Measurements from ENCODE around the gene HOXB13.
A peak's percentile ranks its signal among the peaks of the same experiment; 100 is the strongest.

The HOXB13 gene

DNA sequence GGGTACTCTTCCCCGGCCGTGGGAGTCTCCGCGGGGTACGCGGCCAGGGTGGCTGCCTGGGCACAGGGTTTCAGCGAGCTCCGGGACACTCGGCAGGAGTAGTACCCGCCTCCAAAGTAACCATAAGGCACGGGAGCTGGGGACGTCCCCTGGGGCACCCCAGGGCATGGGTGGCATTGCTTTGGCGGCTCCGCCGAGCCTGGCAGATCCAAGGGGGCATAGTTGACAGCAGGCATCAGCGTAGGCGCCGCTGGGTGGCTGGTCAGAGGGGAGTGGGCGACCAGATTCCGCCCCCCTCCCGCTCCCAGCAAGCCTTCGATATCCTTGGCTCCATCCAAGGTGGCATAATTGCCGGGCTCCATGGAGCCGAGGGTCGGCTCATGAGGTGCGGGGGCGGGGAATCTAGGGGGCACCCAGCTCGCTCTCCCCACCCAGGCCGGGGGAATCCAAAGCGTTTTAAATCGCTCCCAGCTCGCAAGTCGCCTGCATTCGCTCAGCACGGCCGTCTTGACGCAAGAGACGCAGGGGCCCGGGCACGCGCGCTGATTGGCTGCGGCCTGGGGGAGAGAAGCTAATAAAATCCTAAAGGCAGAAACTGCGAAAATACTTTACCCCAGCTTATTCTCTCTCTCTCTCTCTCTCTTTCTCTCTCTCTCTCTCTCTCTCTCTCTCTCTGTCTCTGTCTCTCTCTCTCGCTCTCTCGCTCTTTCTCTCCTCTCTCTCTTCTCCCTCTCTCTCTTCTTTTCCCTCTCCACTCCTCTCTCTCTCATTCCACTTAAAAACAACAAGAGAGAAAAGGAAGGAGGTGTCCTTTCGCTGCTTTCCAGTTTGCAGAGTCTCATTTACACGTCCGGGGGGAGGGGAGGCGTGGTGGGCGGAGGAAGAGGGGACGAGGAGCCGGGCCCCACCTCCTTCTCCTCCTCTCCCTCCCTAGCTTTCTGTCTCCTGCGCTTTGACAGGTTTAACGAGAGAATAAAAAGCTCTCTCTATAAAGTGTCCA, at the start of gene HOXB13:
Gene HOXB13, minus strand, starts transcription at position 519 of the 1,000 bp plus-strand sequence. Its CDS starts 157 bp downstream, at position 362.
- no peak for DNase-seq

DNA sequence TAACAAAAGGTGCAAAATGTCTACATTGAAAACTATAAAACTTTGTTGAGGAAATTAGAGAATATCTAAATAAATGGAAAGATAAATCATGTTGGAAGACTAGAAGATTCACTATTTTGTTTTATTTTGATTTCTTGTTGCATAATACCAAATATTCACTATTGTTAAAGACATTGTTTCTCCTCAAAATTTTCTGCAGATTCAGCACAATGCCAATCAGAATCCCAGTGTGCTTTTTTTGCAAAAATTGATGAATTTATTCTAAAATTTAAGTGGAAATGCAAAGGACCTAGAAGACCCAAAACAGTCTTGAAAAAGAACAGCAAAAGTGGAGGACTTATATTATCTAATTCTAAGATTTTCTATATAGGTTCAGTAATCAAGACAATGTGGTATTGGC, 48.1 kb upstream of the HOXB13 start:
- no peak for DNase-seq

DNA sequence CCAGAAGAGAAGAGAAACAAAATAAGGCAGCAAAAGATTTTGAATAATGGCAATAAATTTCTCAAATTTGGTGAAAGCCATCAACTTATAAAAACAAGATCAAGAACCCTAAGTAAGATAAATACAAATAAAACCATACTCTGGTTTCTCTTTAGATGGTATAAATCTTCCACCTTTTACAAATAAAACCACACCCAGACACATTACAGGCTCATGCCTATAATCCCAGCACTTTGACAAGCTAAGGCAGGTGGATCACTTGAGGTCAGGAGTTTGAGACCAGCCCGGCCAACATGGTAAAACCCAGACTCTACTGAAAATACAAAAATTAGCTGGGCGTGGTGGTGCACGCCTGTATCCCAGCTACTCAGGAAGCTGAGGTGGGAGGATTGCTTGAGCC, 44.7 kb upstream of the HOXB13 start:
- DNase-seq: no peak

DNA sequence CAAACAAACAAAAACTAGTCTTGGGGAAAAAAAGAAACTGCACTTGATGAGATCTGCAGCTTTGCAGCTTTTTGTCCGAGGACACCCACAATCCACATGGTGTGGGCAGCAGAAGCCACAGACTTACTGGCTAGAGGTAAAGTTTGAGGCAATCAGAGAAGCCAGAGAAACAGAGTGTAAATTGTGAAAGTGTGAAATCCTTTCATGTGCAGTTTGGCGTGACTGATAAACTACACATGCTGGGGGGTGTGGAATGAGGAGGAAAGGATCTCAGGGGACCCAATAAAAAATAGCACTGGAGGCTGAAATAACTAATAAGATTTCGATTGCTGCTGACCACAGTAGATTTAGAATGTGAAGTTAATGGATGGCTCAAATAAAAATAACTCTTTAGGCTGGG, 42.4 kb upstream of the HOXB13 start:
- no peak for DNase-seq

DNA sequence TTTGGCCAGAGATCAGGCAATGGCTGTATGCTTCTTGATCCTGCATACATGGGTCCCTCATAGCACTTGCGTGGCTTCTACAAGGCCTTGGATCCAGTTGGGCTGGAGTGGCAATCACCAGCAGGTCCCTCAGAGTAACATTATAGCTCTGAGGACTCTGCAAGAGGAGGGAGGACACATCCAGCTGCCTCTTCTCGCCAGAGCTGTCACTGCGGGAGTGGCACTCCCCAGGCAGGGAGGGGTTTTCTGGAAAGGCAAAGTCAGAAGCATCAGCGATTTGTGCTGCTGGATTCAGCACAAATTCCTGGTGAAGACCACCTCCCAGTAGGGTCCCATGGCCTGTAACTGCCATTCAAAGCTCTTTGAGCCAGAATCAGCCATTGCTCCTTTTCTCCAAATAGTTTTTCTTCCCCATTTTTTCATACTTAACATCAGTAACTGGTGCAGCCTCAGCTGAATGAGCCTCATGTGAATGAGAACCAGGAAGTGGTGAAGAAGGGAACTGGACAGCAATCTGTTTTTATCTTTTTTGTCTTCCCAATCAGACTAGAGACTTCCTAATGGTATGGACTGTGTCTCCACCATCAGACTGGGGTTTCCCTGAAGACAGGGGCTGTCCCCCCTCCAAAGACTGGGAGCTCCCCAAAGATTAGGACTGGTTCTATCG, 40.6 kb upstream of the HOXB13 start:
- no peak for DNase-seq

DNA sequence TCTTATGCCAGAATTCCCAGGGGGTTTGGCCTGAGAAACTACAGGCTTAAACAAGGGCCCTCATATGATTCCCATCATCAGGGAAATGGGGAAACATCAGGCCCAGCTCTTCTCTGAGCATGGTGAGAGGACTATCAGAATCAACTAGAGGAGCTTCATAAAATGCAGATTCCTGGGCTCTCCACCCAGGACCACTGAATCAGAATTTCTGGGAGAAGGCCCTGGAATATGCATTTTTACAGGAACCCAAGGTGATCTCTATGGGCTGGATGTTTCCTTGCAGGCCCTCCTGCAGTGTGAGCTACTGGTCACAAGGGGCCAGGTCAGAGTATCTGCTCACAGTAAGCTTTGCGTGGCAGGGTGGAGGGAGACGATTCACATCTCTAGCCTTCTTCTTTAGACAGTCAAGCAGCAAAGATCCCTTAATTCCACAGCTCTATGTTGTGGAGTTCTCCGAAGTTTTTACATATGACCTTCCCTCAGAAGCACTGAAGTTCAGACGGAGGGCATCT, 38.8 kb upstream of the HOXB13 start:
- no peak for DNase-seq

DNA sequence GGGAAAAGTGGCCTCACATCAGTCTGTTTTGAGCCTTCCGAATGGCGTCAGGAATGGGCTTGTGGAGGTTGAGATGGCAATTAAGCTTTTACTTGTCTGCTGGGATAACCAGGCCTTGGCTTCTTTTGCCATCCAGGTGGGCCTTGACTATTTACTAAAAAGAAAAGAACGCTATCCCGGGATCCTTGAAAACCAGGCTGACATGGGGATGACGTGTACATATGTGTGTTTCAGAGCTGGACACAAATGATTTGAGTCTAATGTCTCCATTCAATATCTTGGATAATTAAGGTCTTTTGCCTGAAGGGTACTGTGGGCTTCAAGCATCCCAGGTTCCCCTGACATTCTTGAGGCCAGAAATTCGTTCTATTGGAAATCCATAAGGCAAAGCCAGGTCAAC, 32.6 kb upstream of the HOXB13 start:
- DNase-seq: no peak

DNA sequence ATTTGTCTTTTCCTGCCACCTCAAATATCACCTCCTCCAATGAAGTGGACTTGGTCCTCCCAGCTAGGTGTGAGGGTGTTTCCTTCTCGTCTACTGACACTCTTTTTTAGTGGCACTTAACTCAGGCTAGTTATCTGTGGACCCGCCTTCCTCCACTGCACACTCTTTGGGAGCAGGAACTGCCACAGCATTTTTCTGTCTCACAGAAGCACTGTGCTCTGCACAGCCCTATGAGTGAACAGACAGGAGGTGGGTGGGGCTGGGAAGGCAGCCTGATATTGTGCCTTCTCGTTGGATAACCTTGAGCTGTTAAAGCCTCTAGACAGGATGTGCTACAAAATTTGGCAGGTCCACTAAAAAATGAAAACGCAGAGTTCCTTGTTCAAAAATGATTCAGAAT, 31.9 kb upstream of the HOXB13 start:
- DNase-seq: no peak

DNA sequence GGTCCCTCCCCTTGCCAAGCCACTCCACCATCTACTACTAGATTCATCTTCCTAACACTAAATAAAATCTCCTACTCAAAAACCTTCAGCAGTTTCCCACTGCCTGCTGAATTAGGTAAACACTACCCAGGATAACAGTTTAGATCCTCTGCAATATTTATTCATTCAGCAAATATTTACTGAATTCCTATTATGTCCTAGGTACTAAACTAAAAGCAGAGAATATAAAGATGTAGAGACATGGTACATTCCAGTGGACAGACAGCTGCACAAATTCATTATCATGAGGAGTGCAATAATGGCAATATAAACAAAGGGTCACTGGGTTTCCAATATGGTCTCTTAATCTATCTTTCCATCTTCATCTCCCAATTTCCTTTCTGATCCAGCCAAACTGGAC, 30.7 kb upstream of the HOXB13 start:
- DNase-seq: no peak

DNA sequence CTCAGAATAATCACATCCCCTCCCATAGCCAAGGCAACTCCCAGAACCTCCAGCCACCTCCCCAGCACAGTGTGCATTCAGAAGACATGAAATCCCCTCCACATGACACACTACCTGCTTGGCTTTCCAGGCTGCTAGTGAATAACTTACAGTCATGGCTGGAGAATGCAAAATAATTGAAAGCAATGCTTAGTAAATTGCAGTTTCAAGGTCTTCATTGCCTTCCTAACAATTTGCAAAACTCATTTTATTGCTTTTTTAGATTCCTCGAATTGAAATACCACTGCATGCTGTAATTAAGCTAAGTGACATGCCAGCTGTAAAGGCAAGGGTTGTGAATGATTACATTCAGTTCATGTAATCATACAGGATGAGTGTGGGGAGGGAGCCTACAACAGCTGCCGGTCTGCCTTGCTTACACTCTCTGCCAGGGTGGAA, 29.0 kb upstream of the HOXB13 start:
- DNase-seq: no peak

DNA sequence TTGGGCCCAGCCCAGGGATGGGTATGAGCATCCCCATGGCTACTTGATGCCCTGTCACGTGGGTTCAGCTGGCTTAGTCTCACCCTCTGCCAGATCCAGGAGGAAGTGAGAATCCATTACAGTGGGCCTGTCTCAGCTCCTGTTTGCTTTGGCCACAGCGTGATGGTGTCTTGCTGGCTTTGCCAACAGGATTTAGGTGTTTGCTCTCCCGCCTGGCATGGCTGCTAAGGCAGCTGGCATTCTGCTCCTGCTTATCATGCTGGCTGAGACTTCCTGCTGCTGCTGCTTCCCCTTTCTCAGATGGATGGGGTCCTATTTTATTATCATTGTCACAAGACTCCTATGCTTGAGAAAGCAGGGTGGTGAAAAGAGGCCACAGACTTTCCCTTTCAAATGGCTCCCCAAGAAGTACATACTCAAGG, 28.3 kb upstream of the HOXB13 start:
- no peak for DNase-seq

DNA sequence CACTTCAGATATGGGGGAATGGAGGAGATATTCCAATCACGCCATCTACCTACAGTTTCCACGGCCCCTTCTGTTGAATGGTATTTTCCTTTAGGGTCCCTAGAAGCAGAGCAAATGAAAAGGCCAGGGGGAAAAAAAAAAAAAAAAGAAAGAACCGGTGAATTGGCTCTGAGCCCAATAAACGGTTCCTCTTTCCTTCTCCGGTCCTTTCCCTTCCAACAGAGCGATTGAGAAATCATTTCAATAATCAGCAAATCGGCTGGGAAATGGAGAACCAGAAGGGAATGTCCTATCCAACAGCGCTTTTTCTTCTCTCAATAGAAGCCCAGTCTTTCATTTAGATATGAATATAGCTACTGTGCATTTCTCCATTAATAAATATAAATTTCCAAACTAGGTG, 26.8 kb upstream of the HOXB13 start:
- no peak for DNase-seq

DNA sequence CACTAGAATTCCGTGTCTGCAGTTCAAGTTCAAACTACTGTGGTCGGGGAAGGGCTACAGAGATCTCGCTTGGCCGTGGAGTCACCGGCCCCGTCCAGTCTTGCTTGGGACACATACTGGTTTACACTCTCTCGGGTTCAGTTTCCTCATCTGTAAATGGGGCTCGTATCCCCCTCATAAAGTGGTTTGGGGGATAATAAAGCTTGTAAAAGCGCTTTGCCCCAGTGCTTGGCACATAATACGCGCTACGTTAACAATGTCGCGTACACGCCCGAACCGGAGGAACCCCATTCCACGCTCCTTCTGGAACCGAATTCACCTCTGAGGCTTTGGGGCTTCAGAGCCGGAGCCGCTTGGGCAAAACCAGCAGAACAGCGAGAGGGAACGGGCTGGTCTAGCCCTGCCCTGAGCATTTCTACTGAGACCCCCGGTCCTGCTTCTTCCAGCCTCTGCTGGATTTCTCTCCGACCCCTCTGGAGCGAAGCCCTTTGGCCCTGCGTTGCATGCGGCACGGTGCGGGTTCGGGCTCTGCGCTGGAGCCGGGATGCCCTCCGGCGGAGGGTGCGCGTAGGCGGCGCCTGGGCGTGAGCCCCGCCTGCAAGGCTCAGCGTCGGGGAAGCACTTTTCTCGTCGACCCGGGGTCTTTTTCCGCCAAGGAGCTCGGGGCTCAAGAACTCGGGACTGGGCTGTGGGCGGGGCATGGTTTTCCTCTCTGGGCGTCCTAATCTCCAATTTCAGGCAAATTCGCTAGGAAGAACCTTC, 26.1 kb upstream of the HOXB13 start:
- DNase-seq: no peak

DNA sequence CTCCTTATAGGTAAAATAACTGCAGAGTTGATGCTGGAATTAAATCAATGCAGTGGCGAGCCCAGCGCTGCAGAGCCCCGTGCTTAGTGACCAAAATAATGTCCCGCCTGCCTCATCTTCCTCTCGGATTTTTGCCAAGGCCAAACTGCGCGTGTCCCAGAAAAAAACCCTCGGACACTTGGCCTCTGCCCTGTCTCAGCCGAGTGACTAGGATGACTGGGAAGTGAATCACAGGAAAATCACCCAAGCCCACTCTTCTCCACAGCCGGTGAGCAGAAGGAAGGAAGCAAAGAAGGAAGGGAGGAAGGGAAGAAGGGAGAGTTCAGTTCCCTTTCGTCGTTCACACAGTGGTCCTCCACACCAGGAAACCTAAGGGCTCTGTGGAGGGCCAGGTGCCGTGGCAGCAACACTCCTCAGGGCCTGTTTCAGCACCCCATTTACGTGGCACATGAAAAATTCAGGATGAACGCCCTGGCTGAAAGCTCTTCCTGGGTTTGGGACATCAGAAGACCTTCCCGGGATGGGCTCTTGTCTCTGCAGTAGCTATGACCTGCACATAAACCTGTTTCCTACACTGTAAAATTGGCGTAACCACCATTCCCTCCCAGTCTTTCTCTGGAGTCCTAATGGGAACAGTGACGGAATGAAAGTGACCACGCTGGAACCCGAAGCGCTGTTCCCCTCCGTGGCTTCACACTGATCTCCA, 25.4 kb upstream of the HOXB13 start:
- DNase-seq: peak; percentile 54

DNA sequence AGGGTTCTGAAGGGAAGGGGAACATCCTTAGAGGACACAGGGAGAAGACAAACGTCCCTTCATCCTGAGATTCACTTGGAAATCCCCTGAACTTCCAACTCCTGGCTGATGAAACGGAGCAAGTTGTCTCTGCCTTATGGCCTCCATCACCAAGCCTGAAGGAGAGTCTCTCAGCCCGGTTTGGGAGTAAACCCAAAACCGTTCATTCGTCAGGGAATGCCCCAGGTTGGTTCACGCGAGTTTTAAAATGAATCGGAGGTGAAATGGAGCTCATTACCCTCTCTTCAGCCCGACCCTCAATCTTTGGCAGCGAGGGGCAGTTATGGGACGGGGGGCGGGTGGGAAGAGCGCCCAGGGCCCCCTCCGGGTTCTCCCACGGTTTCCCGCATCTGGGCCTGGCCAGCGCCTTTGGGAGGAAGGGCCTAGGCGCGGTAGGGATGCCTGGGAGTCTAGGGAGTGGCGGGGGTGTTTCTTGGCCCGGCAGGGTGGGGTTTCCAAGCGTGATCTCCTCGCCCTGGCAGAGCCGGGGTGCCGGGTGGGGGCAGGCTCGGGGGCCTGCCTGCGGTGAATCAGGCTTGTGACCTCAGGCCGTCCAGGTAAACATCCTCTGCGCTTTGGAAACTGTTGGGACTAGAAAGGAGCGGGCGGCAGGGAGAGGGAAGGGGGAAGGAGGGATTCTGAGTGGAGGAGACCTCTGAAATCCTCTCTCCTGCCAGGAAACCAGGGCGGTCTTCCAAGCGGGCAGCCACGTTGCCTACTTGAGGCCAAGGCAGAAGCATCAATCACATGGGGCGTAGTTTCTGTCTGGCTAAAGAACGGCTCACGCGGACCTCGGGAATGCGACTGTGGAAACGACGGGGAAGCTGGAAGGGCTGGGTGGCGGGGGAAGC, 24.1 kb upstream of the HOXB13 start:
- no peak for DNase-seq

DNA sequence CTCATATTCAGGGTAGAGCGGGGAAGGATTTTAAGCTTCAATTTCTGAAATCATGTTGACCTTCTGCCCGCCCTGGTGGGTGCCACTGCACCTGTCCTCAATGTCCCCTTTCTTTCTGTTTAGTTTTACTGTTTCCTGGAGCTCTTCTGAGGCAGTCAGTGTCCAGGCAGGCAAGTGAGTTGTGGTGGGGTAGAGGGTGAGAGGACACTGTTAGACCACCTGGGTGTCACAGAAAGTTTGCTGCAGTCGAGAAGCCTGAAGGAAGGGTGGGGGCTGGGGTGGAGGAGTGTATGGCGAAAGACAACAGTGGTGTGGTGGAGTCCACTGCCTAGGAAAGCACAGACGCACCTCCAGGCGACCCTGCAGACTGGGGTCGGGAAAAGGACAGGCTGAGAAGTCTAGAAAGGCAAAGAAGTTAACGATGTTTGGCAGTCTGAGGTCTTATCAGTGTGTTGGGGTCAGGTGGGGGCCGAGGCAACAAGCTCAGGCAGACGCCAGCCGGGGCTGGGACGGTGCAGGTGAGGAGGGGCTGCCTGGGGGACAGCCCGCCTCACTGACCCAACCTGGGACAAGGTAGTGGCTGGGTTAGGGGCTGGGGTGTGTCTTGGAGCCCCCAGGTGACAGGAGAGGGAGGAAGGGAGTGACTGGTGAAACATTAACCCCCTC, 23.3 kb upstream of the HOXB13 start:
- DNase-seq: no peak

DNA sequence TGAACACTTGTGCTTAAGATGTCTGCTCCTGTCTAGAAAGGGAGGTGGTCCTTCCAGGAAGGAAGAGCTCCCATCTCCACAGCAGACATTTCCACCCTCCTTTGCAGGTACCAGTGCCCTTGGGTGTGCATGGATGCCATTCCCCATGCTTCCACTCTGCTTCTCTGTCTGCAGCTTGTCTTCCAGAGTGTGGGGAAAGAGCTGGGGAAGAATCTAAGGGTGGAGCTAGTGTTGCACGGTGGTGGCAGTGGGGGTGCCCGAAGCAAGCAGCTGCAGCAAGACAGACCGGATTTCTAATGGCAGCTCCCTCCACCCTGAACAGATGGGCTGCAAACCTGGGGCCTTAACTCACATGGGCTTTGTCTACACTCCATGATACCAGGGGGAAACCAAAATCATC, 22.6 kb upstream of the HOXB13 start:
- DNase-seq: no peak

DNA sequence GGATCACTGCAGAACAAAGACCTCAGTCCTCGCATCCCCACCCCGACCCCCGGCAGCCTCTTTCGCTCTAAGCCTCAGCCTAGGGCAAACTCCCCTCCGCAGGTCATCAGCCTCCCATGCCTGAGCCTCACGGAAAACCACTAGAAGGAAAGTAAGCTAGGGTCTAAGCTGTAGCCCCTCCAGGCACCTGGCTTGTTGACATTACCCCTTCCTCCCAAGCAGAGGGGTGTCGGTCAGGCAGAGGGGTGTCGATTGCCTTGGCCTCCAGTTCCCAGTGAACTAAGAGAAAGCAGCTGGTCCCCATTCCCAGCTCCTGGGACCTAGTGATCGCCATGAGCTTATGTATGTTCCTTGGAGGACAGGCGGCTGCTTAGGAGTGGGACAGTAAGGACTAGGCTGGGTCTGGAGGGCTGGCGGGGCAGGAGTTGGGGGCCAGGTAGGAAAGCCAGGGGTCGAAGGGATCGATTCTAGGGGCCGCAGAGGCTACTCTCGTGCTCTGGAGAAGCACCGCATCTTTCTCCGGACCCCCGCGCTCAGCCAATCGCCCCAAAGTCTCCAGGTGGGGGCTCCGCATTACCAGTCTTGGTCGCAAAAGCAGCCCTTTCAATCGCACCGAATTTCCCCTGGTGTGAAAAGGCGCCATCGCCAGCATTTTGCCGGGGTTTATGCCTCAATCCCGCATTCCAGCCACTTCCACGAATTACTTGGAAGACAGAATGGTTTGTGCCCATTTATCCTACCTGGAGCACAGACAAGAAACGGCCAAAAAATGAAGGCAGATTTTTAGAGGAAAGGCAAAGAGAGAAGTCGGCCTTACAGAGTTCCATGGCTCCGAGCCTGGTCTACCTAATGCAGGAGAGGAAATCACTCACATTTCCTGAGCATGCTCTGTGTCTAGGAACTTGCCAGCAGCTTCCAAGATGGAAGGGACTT, 21.3 kb upstream of the HOXB13 start:
- no peak for DNase-seq

DNA sequence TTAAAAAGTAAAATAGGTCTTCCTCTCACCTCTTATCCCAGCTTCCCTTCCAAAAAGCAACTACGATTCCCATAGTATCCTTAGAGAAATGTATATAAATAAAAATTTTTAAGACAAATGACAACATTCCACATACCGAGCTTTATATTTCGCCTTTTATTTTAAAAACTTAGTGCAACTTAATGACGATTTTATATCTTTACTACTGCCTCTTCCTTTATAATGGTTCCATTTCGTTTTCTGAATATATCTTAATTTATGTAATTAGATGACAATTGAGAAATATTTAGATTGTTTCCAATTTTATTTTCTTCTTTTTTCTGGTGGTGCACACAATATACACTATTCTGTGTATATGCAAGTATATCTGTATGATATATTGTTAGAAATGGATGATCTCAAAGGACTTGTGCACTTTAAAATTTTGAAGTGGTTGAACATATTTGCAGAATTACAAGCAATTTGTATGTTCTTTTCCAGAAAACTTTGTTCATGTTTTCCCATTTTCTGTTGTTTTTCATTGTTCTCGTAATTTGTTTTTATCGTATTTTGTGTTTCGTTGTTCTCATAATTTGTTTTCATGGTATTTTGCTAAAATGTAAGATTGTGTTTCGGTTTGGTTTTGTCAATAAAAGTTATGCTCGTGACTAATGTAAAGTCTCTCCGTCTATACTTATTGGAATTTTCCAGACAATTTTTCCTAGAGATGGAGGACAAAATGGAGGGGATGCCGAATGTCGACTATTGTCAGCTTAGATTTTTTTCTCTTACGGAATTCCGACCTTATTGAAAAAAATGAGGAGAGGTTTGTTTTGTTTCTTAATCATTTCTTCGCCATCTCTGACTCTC, 20.4 kb upstream of the HOXB13 start:
- DNase-seq: no peak
